ENCODE results near the gene CMTM4.

Gene CMTM4

DNA sequence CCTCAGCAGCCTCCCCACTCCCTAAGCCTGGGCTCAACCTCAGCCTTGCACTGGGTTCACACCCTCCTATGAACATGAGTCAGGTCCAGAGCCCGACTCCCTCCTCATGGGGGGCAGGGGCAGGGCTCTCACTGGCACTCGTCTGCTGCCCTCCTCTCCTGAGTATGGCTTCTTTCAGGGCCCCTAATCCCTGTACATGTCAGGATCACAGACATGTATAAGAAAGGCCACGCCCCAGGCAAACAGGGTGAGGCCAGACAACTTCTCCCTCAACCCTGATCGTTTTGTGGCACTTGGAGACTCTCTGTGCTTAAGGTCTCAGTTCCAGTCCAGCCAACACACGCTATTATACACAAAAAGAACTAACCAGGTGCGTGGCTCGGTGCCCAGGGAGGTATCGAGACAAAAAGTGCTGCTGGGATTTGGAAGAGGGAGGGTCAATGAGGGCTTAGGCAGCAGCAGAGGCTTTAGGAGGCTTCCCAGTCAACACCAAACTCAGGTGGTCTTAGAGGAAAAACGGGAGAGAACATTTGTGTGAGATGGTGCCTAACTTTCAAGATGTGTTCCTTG, 46.8 kb downstream of the CMTM4 start:
- no peak for DNase-seq (ENCODE audit: extremely low read depth, low read depth)
- TF ChIP-seq, protein P1, sequence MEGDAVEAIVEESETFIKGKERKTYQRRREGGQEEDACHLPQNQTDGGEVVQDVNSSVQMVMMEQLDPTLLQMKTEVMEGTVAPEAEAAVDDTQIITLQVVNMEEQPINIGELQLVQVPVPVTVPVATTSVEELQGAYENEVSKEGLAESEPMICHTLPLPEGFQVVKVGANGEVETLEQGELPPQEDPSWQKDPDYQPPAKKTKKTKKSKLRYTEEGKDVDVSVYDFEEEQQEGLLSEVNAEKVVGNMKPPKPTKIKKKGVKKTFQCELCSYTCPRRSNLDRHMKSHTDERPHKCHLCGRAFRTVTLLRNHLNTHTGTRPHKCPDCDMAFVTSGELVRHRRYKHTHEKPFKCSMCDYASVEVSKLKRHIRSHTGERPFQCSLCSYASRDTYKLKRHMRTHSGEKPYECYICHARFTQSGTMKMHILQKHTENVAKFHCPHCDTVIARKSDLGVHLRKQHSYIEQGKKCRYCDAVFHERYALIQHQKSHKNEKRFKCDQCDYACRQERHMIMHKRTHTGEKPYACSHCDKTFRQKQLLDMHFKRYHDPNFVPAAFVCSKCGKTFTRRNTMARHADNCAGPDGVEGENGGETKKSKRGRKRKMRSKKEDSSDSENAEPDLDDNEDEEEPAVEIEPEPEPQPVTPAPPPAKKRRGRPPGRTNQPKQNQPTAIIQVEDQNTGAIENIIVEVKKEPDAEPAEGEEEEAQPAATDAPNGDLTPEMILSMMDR (IDR thresholded peaks at IDR 0.05; ENCODE audit: low read depth, low read length, missing control alignments) = no peak
- H3K4me3 ChIP-seq (replicated peaks; ENCODE audit: low read depth, low read length) = no peak overlapping the region

DNA sequence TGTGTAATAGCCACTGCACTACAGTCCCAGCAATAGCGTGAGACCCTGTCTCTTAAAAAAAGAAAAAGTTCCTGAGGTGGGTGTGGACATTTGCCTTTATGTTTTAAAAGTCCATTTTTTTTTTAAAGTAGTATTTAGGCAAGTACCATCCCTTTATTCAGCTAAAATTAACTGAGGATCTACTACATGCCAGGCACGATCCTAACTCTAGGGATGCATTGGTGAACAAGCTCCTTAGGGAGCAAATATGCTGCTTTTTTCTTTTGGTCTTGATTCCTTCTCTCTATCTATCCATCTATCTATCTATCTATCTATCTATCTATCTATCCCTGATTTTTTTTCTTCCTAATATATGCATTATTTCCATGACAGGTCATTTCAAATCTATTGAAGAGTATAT, 47.4 kb downstream of the CMTM4 start:
- TF ChIP-seq, protein P1 (IDR thresholded peaks at IDR 0.05; ENCODE audit: low read depth, low read length, missing control alignments) = no peak
- H3K4me3 ChIP-seq (replicated peaks; ENCODE audit: low read depth, low read length) = no peak overlapping the region
- DNase-seq (ENCODE audit: extremely low read depth, low read depth) = no peak

DNA sequence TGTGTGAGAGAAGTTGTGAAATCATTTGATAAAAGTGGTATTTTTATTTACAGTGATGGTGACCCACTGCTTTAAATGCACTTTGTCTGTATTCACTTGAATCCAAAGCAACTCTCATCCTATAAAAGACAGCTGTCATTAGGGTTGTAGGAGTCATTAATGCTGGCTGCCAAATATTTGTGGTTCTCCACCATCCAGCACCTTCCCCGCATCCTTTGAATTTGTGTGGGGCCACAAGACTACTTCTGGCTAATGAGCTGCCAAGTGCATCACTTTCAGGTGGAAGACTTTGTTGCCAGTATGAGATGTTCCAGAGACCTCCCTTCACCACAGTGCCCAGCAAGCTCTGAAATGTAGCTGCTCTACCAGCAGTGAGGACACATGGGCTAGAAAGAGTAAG, 48.7 kb downstream of the CMTM4 start:
- DNase-seq (ENCODE audit: extremely low read depth, low read depth) = no peak

DNA sequence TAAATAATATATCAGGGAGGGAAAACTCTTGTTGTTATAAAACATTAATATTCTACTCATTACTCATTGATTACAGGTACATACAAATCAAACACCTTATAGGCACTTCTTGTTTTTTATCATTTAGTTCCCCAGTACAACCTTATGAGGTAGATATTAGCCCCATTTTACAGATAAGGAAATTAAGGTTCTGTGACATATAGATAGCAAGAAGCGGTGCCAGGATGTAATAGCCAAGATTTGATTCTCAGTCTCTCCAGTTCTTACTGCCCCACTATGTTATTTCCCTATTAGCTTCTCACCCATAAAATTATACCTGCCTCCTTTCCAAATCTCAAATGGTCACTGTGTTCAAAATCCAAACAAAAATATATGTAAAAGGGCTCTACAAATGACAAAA, 55.2 kb downstream of the CMTM4 start:
- TF ChIP-seq, protein P1 (IDR thresholded peaks at IDR 0.05; ENCODE audit: low read depth, low read length, missing control alignments) = no peak
- H3K4me3 ChIP-seq (replicated peaks; ENCODE audit: low read depth, low read length) = no peak overlapping the region
- no peak for DNase-seq (ENCODE audit: extremely low read depth, low read depth)

More for the DNA sequence above, 48.7 kb downstream of the CMTM4 start:
- TF ChIP-seq, protein P1 (IDR thresholded peaks at IDR 0.05; ENCODE audit: low read depth, low read length, missing control alignments) = no peak
- no peak overlapping the region for H3K4me3 ChIP-seq (replicated peaks; ENCODE audit: low read depth, low read length)

DNA sequence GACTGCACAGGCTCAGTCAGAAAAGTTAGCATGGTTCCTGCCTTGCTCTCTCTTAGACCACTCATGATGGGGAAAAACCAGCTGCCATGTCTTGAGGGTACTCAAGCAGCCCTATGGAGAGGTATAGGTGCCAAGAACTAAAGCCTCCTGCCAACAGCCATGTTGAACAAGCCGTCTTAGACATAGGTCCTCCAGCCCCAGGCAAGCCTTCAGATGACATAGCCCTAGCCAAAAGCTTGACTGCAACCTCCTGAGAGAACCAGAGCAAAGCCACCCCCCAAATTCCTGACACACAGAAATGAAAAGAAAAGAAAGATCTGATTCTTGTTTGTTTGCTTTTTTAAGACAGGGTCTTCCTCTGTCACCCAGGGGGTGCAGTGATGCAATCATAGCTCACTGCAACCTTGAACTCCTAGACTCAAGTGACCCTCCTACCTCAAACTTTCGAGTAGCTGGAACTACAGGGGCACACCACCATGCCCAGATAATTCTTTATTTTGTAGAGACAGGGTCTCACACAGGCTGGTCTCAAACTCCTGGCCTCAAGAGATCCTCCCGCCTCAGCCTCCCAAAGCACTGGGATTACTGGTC, 55.7 kb downstream of the CMTM4 start:
- DNase-seq (ENCODE audit: extremely low read depth, low read depth) = no peak

DNA sequence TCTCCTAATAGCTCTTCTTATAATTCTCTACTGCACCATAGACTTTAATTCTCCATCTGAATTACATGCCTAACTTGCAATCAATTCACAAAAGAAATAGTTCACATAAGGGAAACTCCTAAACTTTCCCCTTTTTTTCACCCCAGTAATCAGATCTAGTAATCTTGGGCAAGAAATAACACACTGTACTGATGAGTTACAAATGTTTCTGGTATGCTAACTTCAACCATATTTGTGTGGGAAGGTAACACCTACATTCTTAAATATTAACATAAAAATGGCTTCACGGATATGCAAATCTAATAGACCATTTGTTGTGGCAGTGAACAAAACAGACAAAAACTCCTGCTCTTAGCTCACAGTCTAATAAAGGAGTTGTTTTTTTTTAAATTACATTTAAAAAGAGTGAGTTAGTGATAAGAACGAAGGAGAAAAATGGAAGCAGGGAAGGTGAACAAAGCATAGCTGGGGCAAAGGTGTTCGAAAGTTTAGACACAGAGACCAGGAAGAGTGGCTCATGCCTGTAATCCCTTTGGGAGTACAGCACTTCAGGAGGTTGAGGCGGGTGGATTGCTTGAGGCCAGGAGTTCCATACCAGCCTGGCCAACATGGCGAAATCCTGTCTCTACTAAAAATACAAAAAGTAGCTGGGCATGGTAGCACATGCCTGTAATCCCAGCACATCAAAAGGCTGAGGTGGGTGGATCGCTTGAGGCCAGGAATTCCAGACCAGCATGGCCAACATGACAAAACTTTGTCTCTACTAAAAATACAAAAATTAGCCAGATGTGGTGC, 57.3 kb downstream of the CMTM4 start:
- H3K4me3 ChIP-seq (replicated peaks; ENCODE audit: low read depth, low read length) = no peak overlapping the region
- no peak for DNase-seq (ENCODE audit: extremely low read depth, low read depth)

More for the DNA sequence above, 55.7 kb downstream of the CMTM4 start:
- no peak overlapping the region for H3K4me3 ChIP-seq (replicated peaks; ENCODE audit: low read depth, low read length)
- TF ChIP-seq, protein P1 (IDR thresholded peaks at IDR 0.05; ENCODE audit: low read depth, low read length, missing control alignments) = no peak

More for the DNA sequence above, 57.3 kb downstream of the CMTM4 start:
- TF ChIP-seq, protein P1 (IDR thresholded peaks at IDR 0.05; ENCODE audit: low read depth, low read length, missing control alignments) = no peak

Data from HFF-Myc (cell line).